Hypothalamus (tissue), 51 donors: Measurements from ENCODE around the gene FBN2.
A peak's percentile ranks its signal among the peaks of the same experiment; 100 is the strongest.

Experiments used
- DNase-seq, 51 donors: peaks; one replicate each; lab custom pipeline; 2025; lab: John Stamatoyannopoulos, UW

The FBN2 gene

GRCh38 chr5:128263357-128263756 is 274.7 kb downstream of the FBN2 start:
- no peak for DNase-seq

- peak in 1 of 51 donors; percentile 1 for DNase-seq
Measured at GRCh38 chr5:128262911-128263310, 275.1 kb downstream of the FBN2 start.

- DNase-seq, result no peak
Measured at GRCh38 chr5:128259607-128260021, 278.4 kb downstream of the FBN2 start.

GRCh38 chr5:128258372-128258771 is 279.7 kb downstream of the FBN2 start:
- DNase-seq, result no peak

- no peak for DNase-seq
Measured at GRCh38 chr5:128257076-128257475, 281.0 kb downstream of the FBN2 start.

- no peak for DNase-seq
Measured at GRCh38 chr5:128254789-128255188, 283.3 kb downstream of the FBN2 start.

GRCh38 chr5:128253880-128254279 is 284.2 kb downstream of the FBN2 start:
- DNase-seq, result no peak

GRCh38 chr5:128253161-128253560 is 284.9 kb downstream of the FBN2 start:
- DNase-seq, result no peak

GRCh38 chr5:128252756-128253155 is 285.3 kb downstream of the FBN2 start:
- DNase-seq, result no peak

- no peak for DNase-seq
Measured at GRCh38 chr5:128252196-128252595, 285.8 kb downstream of the FBN2 start.

- no peak for DNase-seq
Measured at GRCh38 chr5:128245974-128246373, 292.1 kb downstream of the FBN2 start.

GRCh38 chr5:128243958-128244582 is 294.0 kb downstream of the FBN2 start:
- no peak for DNase-seq

- no peak for DNase-seq
Measured at GRCh38 chr5:128241051-128241695, 296.9 kb downstream of the FBN2 start.

- no peak for DNase-seq
Measured at GRCh38 chr5:128237546-128237945, 300.5 kb downstream of the FBN2 start.

- DNase-seq, result no peak
Measured at GRCh38 chr5:128237000-128237399, 301.0 kb downstream of the FBN2 start.

GRCh38 chr5:128236334-128236733 is 301.7 kb downstream of the FBN2 start:
- no peak for DNase-seq

- DNase-seq, result no peak
Measured at GRCh38 chr5:128234928-128235641, 303.0 kb downstream of the FBN2 start.

GRCh38 chr5:128228521-128228920 is 309.5 kb downstream of the FBN2 start:
- DNase-seq, result no peak

- DNase-seq, result peak in 1 of 51 donors; percentile 9
Measured at GRCh38 chr5:128228008-128228407, 310.0 kb downstream of the FBN2 start.

GRCh38 chr5:128225245-128226030 is 312.6 kb downstream of the FBN2 start:
- no peak for DNase-seq

- no peak for DNase-seq
Measured at GRCh38 chr5:128224336-128224735, 313.7 kb downstream of the FBN2 start.
